A549 treated with GW870086 at 1 μM for 4 hours (cell line): ENCODE data around the gene RBMY1D. TPM values are rescaled to one million over a fixed set of nuclear protein-coding genes. Genes with fewer than 3 reads are reported as not detected.

Experiments
- total RNA-seq: library from RNA; stranded (reverse); fragments of 200-300 nt; extraction: Qiagen RNA extraction; gene quantifications from 5 replicates; pipeline ENCODE4 v1.2.3, GENCODE V29; 2022; ENCODE audit warnings: low read depth

The RBMY1D gene
- total RNA-seq: not detected in 5 replicates

GRCh38 chrY:21894426-21894825 is at the start of gene RBMY1D:
TSS of gene RBMY1D (minus strand) at chrY:21894526. CDS start at chrY:21892513, 2,013 bp downstream.

GRCh38 chrY:21917932-21918331 is 23.6 kb upstream of the RBMY1D start, which contains the start of gene RBMY1E:
TSS of gene RBMY1E (minus strand) at chrY:21918032. CDS start at chrY:21916054, 1,978 bp downstream.

Other genes starting within 250 kb of the RBMY1D start
- gene RBMY1E, start 23.5 kb upstream of the RBMY1D start, total RNA-seq: not detected in 5 replicates